Measurements from ENCODE around the gene RAB3GAP2.
"Not testable (repeated sequence)": the region's sequence is repeated elsewhere in the genome, so short reads cannot be mapped to it uniquely, and the experiment has no call there.

RAB3GAP2 gene

DNA sequence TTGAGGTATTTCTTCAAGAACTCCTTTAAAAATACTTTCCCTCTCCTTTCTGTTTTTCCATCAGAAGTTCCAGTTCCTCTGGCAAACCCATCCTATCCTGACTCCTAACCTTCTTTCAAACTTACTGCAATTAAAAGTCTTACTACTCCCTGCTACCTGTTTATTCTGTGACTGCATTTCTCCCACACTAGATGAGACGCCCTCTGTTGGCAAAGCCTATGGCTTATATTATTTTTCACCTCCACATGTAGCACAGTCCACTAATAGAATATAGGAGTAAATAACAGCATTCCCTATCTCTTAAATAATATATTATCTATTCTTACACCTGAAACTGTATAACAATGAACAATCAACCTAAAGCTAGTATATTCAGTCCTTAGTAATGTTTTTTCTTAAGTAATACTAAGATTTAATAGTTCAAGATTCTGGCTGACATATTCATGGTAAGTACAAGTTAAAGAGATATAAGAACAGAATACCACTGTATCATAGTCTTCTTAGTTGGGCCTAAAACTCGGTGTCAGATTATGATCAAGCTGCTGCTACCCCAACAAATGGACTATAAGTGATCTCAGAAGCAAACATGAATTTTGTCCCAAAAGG is 54.8 kb downstream of the RAB3GAP2 start:
- ChIA-PET CTCF (no interaction called here), POLR2A (no interaction called here)
- TF ChIP-seq FOXK2 (IDR thresholded peaks at IDR 0.05) (no peak), FOXM1 (IDR thresholded peaks at IDR 0.05; ENCODE audit: borderline replicate concordance) (no peak), SUZ12 (IDR thresholded peaks at IDR 0.05) (no peak)
- peak; percentile 27 for DNase-seq (ENCODE audit: extremely low spot score)

DNA sequence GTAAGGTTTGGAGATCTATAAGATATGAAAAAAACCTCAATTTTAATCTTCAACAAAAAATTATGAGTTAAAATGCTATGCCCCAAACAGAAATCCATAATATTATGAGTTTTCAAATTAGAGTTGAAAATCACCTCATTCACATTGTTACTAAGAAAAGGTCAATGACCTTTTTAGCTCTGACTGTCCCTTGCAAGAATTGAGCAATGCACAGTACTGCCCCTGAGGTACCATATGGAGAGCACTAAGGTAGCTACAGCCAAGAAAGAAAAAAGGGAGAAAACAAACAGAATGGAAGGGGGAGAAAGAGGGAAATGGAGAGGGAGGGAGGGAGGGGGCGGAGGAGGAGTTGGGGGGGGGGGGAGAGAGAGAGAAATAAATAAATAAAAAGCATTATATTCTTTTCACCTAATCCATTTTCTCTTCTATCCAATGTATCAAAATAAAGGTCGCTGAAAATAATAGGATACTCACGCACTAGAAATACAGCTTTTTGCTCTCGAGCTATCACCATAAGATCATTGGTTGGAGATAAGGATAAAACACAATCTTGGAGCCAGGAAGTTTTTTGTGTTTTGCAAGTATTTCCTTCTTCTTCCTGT is 58.8 kb downstream of the RAB3GAP2 start:
- TF ChIP-seq FOXM1 (IDR thresholded peaks at IDR 0.05; ENCODE audit: borderline replicate concordance) (no peak), TARDBP (IDR thresholded peaks at IDR 0.05) (no peak)
- TF ChIP-seq, protein P1, sequence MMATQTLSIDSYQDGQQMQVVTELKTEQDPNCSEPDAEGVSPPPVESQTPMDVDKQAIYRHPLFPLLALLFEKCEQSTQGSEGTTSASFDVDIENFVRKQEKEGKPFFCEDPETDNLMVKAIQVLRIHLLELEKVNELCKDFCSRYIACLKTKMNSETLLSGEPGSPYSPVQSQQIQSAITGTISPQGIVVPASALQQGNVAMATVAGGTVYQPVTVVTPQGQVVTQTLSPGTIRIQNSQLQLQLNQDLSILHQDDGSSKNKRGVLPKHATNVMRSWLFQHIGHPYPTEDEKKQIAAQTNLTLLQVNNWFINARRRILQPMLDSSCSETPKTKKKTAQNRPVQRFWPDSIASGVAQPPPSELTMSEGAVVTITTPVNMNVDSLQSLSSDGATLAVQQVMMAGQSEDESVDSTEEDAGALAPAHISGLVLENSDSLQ (IDR thresholded peaks at IDR 0.05), result no peak
- DNase-seq (ENCODE audit: extremely low spot score), result no peak
- ChIA-PET POLR2A (no interaction called here), CTCF (no interaction called here)

DNA sequence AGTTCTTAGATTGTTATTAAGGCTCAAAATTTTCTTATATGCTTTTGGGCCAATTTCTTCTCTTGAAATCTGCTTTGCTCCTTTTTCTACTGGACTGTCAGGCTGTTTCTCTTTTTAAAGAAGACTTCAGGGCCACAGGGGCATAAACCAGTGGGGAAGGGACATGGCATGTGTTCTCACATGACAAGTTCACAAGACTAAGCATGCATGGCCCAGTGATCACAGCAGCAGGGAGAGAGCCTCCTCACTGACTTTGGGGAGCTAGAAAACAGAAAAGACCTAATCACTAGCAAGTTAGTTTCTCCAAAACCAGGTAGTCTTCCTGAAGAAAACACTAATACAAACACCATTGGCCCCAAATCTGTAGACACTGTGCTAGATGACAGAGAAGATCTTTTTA is 64.8 kb downstream of the RAB3GAP2 start:
- ChIA-PET POLR2A (no interaction called here), CTCF (interaction anchor here (1.1 kb wide), 1 partner anchor 18 kb away, joined by 4 read pairs; no protein-coding TSS in a partner anchor)
- TF ChIP-seq CTBP1 (IDR thresholded peaks at IDR 0.05; ENCODE audit: borderline replicate concordance), result no peak
- no peak for TF ChIP-seq HDGF (IDR thresholded peaks at IDR 0.05; ENCODE audit: borderline replicate concordance)
- TF ChIP-seq SUZ12 (IDR thresholded peaks at IDR 0.05), result no peak
- TF ChIP-seq L3MBTL2 (conservative IDR thresholded peaks at IDR 0.05), result no peak
- no peak for DNase-seq (ENCODE audit: extremely low spot score)

DNA sequence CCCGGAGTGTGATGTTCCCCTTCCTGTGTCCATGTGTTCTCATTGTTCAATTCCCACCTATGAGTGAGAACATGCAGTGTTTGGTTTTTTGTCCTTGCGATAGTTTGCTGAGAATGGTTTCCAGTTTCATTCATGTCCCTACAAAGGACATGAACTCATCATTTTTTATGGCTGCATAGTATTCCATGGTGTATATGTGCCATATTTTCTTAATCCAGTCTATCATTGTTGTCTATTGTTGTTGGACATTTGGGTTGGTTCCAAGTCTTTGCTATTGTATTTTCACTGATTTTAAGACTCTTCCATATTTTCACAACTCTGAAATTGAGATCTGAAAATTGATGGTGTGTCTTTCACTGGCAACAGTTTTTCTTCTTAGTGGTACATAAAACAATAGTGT is 67.5 kb downstream of the RAB3GAP2 start:
- POLR2A ChIA-PET; DNase-seq (ENCODE audit: extremely low spot score); CTCF ChIA-PET: not testable (repeated sequence)

DNA sequence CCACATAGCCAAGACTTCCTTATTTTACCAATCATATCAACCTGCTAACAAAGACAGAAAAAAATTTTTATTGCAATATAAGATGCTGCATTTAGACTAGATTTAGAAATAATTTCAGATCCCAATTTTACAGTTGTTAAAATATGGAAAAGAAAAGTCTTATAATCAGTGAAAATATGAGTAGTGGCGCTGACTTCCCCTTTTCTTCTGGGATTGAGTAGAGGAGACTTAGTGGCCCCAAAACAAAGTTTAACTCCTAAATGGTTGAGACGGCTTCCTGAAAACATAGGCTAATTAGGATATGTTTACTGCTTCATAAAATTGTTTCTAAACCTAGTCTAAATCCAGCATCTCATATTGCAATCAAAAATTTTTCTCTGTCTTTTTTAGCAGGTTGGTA is 68.4 kb downstream of the RAB3GAP2 start:
- POLR2A ChIA-PET, result no interaction called here
- DNase-seq (ENCODE audit: extremely low spot score), result no peak
- TF ChIP-seq SUZ12 (IDR thresholded peaks at IDR 0.05) (no peak), SP1 (IDR thresholded peaks at IDR 0.05) (no peak), ZNF384 (IDR thresholded peaks at IDR 0.05) (no peak), FOXK2 (IDR thresholded peaks at IDR 0.05) (no peak), L3MBTL2 (conservative IDR thresholded peaks at IDR 0.05) (no peak), FOXA1 (IDR thresholded peaks at IDR 0.05) (no peak), TARDBP (IDR thresholded peaks at IDR 0.05) (no peak), FOXM1 (IDR thresholded peaks at IDR 0.05; ENCODE audit: borderline replicate concordance) (no peak), HDGF (IDR thresholded peaks at IDR 0.05; ENCODE audit: borderline replicate concordance) (no peak), ARNT (IDR thresholded peaks at IDR 0.05) (no peak), CTBP1 (IDR thresholded peaks at IDR 0.05; ENCODE audit: borderline replicate concordance) (no peak), NFRKB (IDR thresholded peaks at IDR 0.05) (no peak), BHLHE40 (IDR thresholded peaks at IDR 0.05; ENCODE audit: borderline replicate concordance) (no peak)
- TF ChIP-seq, protein P1 (IDR thresholded peaks at IDR 0.05), result no peak
- CTCF ChIA-PET, result no interaction called here

DNA sequence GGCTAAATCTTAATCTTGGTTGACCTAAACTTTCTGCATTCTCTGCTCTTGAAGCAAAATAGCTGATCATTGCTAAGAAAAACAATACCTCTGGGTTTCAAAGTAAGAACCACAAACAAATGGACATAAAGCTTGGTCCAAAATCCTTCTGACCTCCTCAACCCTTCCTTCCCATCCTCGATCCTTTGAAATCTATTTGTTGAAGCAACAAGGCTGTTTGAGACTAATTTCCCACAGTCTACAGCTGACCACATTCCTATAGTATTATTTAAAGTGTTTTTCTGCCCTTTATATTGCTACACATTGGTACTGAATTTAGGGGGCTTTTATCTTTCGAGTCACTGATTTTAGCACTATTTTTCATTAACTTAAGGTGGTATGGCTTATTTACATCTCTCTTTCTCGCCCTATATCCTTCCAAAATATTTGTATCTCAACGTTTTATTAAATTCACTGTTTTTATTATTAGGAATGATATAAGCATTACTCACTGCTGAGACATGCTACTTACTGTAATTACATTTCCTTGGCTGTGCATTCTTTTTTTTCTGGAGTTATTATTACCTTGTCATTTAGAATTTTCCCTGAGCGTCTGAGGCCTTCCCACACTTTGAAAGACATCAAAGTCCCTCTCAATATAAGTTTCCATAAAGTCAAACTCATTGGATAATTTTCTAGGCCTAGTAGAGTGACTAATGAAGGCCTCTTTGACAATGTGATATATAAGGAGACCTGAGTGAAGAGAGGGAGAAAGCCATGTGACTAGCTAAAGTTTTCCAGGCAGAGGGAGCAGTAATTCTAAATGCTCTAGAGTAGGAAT is 73.9 kb downstream of the RAB3GAP2 start:
- DNase-seq (ENCODE audit: extremely low spot score), result no peak
- ChIA-PET CTCF (interaction anchor here (0.5 kb wide), 1 partner anchor 9 kb away, joined by 3 read pairs; no protein-coding TSS in a partner anchor), POLR2A (no interaction called here)
- TF ChIP-seq LEF1 (IDR thresholded peaks at IDR 0.05; ENCODE audit: borderline replicate concordance), result no peak
- TF ChIP-seq FOXK2 (IDR thresholded peaks at IDR 0.05), result no peak
- no peak for TF ChIP-seq NFRKB (IDR thresholded peaks at IDR 0.05)
- TF ChIP-seq ARNT (IDR thresholded peaks at IDR 0.05), result no peak
- TF ChIP-seq, protein P1 (IDR thresholded peaks at IDR 0.05), result no peak
- no peak for TF ChIP-seq FOXA1 (IDR thresholded peaks at IDR 0.05)
- TF ChIP-seq SP1 (IDR thresholded peaks at IDR 0.05), result no peak
- no peak for TF ChIP-seq CTBP1 (IDR thresholded peaks at IDR 0.05; ENCODE audit: borderline replicate concordance)

DNA sequence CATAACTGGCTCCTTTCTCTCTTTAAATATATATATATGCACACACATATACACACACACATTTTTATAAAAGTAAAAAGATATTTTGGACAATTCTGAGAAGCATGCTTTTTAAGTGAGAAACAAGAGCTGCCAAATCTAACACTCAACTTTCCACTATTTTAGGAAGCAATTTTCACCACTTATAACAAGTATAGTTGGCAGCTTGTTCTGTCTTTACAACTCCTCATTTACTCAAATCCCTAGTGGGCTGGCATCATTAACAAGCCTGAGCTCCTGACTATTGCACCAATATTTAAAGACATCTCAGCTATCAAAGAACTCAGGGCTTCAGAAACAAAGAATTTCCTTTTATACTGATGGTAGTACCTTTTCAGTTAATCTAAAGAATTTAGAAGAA is 76.6 kb downstream of the RAB3GAP2 start:
- TF ChIP-seq CTBP1 (IDR thresholded peaks at IDR 0.05; ENCODE audit: borderline replicate concordance) (no peak), BHLHE40 (IDR thresholded peaks at IDR 0.05; ENCODE audit: borderline replicate concordance) (no peak), HDGF (IDR thresholded peaks at IDR 0.05; ENCODE audit: borderline replicate concordance) (no peak), ARNT (IDR thresholded peaks at IDR 0.05) (no peak), FOXM1 (IDR thresholded peaks at IDR 0.05; ENCODE audit: borderline replicate concordance) (no peak), LEF1 (IDR thresholded peaks at IDR 0.05; ENCODE audit: borderline replicate concordance) (no peak)
- DNase-seq (ENCODE audit: extremely low spot score), result no peak
- POLR2A ChIA-PET, result no interaction called here
- CTCF ChIA-PET, result interaction anchor here (1.2 kb wide), 1 partner anchor 20 kb away, joined by 3 read pairs; no protein-coding TSS in a partner anchor

All from HEK293T (cell line).